Stomach (tissue), 4 donors: ENCODE measurements around the gene MRPL28.

ENCODE experiments used
- EP300 ChIP-seq: sonication (generic); formaldehyde crosslinking; IDR thresholded peaks from one replicate; pipeline ENCODE4 v1.6.1; 2017; ENCODE audit warnings: antibody characterized with exemption
- POLR2A ChIP-seq, 4 donors: fragments of 450-650 bp; IDR thresholded peaks; one replicate each; pipeline ENCODE4 v1.6.1; 2016; ENCODE audit warnings: antibody characterized with exemption in 4 of 4, control low read depth in 2 of 4, mild to moderate bottlenecking in 1 of 4, moderate library complexity in 1 of 4
- POLR2AphosphoS5 ChIP-seq, 3 donors: sonication (generic); formaldehyde crosslinking; IDR thresholded peaks; one replicate each; pipeline ENCODE4 v1.6.1; 2016; ENCODE audit warnings: antibody characterized with exemption in 3 of 3
- TF ChIP-seq, protein P1 (sequence below), 7 experiments: fragments of 450-650 bp in 4 of 7; fragments of 200-600 bp in 3 of 7; sonication (generic) in 3 of 7; IDR thresholded peaks; one replicate each; pipeline ENCODE4 v1.5.1; 2016 to 2019; ENCODE audit warnings: antibody characterized with exemption in 7 of 7, control low read depth in 2 of 7, mild to moderate bottlenecking in 1 of 7

DNA sequence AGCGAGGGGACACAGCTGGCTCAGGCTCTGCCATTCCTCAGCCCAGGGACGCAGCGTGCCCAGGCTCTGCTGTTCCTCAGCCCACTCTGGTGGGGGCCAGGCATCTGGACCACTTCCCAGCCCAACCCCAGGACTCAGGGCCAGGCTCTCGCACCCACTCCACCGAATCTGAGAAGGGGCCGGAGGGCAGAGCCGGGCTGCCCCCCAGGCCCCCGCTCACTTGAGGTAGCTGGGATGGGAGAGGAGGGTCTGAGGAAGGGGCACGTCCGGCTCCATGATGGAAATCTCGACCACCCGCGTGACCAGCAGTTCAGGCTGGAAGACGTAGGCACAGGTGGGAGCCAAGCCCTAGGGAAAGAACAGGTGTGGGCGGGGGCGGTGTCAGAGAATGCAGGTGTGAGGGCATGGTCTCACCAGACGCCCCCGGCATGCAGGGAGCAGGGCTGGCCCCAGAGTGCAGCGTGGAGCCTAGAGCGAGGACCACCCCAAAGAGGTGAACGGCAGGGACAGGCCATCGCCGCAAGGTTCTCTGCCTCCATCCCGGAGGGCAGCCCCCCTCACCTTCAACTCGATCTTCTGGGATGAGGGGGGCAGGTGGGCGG lies 6.6 kb upstream of the MRPL28 start:
- TF ChIP-seq POLR2A (IDR thresholded peaks at IDR 0.05) (no peak), POLR2AphosphoS5 (IDR thresholded peaks at IDR 0.05) (no peak), EP300 (no peak)
- TF ChIP-seq, protein P1, sequence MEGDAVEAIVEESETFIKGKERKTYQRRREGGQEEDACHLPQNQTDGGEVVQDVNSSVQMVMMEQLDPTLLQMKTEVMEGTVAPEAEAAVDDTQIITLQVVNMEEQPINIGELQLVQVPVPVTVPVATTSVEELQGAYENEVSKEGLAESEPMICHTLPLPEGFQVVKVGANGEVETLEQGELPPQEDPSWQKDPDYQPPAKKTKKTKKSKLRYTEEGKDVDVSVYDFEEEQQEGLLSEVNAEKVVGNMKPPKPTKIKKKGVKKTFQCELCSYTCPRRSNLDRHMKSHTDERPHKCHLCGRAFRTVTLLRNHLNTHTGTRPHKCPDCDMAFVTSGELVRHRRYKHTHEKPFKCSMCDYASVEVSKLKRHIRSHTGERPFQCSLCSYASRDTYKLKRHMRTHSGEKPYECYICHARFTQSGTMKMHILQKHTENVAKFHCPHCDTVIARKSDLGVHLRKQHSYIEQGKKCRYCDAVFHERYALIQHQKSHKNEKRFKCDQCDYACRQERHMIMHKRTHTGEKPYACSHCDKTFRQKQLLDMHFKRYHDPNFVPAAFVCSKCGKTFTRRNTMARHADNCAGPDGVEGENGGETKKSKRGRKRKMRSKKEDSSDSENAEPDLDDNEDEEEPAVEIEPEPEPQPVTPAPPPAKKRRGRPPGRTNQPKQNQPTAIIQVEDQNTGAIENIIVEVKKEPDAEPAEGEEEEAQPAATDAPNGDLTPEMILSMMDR (IDR thresholded peaks at IDR 0.05), result no peak
